D721Med (cell line): ENCODE results near the gene BTN3A1.
"Not testable (repeated sequence)": the region's sequence is repeated elsewhere in the genome, so short reads cannot be mapped to it uniquely, and the experiment has no call there.

Source experiments
- DNase-seq: peaks from one replicate; pipeline ENCODE4 v3.0.0; 2011; ENCODE audit warnings: low spot score; ENCODE audit not compliant: insufficient read length
- FAIRE-seq: peaks from 2 replicates; lab custom pipeline; 2011; peaks lifted over from hg19 to GRCh38; lab: Jason Lieb, UNC
- TF ChIP-seq, protein P1 (sequence below): IDR thresholded peaks from 2 replicates; pipeline ENCODE4 v1.5.1; 2012; ENCODE audit warnings: mild to moderate bottlenecking, control low read depth; ENCODE audit not compliant: insufficient read depth; ENCODE audit errors: missing control alignments

Gene BTN3A1

DNA sequence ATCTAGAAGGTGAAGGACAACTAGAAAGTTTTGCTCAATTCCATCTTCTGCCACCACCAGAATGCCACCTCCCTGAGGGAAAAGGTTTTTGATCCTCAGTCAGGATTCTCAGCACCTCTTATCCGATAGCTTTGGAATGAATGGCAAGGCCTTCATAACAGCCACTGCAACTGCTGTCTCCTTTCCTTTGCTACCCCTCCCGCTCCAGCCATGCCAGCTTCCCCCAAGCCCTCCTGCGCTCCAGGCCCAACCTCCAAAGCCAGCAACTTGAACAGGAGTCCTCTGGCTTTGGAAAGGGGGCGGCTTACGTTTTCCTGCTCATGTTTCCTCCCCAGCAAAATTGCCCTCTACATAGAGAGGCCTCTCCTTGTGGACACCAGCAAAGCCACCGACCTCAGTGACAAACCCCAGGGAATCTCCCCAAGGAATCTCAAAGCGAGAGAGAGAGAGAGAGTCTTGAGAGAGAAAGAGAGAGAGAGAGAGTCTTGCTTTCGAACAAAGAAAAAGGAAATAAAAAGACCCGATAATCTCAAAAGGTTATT, 55.3 kb downstream of the BTN3A1 start:
- no peak for DNase-seq
- FAIRE-seq: no peak
- TF ChIP-seq, protein P1, sequence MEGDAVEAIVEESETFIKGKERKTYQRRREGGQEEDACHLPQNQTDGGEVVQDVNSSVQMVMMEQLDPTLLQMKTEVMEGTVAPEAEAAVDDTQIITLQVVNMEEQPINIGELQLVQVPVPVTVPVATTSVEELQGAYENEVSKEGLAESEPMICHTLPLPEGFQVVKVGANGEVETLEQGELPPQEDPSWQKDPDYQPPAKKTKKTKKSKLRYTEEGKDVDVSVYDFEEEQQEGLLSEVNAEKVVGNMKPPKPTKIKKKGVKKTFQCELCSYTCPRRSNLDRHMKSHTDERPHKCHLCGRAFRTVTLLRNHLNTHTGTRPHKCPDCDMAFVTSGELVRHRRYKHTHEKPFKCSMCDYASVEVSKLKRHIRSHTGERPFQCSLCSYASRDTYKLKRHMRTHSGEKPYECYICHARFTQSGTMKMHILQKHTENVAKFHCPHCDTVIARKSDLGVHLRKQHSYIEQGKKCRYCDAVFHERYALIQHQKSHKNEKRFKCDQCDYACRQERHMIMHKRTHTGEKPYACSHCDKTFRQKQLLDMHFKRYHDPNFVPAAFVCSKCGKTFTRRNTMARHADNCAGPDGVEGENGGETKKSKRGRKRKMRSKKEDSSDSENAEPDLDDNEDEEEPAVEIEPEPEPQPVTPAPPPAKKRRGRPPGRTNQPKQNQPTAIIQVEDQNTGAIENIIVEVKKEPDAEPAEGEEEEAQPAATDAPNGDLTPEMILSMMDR: no peak

- FAIRE-seq: no peak
- TF ChIP-seq, protein P1: peak; percentile 2
- peak; percentile 80 for DNase-seq
These were observed 56.0 kb downstream of the BTN3A1 start, which contains the start of gene BTN2A1 for GRCh38 chr6:26457806-26458688. TSS of gene BTN2A1 (plus strand) at chr6:26457955. CDS start at chr6:26458637, 682 bp downstream.

DNA sequence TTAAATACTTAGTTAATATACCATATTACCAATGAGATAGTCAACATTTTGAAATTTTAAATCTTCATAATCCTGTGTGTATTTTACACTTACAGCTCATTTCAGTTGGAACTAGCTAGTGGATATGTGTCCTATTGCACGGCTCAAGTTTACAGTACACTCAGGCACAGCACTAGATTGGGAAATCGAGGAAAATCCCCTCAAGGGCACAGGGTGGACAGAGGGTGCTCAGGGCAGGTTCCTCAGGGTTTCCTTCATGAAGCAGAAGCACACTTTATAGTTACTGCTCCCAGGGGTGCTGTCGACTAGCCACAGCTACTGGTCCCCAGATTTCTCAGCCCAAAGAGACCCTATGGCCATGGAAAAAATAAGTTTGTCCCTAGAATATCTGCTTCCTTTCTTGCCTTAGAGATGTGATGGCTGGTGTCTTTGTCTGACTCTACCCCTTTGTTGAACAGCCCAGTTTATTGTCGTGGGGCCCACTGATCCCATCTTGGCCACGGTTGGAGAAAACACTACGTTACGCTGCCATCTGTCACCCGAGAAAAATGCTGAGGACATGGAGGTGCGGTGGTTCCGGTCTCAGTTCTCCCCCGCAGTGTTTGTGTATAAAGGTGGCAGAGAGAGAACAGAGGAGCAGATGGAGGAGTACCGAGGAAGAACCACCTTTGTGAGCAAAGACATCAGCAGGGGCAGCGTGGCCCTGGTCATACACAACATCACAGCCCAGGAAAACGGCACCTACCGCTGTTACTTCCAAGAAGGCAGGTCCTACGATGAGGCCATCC, 57.1 kb downstream of the BTN3A1 start:
- DNase-seq (no peak), FAIRE-seq (no peak)
- TF ChIP-seq, protein P1: no peak

- FAIRE-seq, DNase-seq: not testable (repeated sequence)
These were observed 59.3 kb downstream of the BTN3A1 start for GRCh38 chr6:26461353-26461752.

DNA sequence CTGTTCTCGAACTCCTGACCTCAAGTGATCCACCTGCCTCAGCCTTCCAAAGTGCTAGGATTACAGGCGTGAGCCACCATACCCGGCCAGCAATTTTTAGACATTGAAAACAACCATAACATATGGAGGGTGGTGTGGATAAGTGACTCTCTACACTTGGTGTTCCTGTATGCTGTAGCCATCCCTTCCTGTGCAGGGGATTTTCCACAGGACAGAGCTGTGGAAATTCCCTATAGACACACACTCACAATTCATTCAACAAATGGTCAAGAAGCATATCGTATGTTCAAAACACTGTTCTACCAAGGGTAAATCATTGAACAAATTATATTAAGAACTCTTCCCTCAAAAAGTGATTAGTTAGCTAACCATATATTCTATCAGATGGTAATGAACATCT, 61.9 kb downstream of the BTN3A1 start:
- FAIRE-seq (no peak), DNase-seq (no peak)
- TF ChIP-seq, protein P1: no peak

DNA sequence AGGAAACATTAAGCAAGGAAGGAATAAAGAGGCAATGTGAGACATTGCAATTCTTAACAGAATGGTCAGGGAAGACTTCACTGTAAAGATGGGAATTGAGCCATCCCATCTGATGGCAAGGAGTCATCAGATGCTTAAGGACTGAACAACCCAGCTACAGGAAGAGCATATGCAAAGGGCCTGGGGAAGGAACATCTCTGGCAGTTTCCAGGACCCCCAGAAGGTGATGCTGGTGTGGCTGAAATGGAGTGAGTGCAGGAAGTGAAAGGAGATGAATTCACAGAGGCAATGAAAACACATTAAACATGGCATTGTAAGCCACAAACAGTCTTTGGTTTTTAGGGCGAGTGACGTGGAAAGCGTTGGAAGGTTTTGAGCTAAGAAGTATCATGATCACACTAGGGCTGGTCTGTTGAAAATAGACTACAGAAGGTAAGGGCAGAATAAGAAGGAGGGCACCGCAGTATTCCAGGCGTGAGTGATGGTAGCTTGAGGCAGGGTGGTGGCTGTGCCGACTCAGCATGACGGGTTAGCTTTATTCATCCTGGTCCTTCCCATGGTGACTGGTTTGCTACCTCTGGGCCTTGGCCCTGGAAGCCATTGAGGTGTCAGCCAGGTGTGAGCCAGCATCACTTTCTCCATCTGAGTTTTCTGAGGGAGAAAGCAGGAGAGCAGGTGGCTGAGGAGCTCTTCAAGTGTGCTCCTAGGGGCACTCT, 62.5 kb downstream of the BTN3A1 start:
- DNase-seq (no peak), FAIRE-seq (no peak)
- TF ChIP-seq, protein P1: no peak
